ENCODE measurements around the gene CDK14. TPM values are rescaled to one million over a fixed set of nuclear protein-coding genes. Genes with fewer than 3 reads are reported as not detected.

CDK14 gene
- total RNA-seq, 2 donors from 2014 or later, result 10.8 to 14.6 TPM

DNA sequence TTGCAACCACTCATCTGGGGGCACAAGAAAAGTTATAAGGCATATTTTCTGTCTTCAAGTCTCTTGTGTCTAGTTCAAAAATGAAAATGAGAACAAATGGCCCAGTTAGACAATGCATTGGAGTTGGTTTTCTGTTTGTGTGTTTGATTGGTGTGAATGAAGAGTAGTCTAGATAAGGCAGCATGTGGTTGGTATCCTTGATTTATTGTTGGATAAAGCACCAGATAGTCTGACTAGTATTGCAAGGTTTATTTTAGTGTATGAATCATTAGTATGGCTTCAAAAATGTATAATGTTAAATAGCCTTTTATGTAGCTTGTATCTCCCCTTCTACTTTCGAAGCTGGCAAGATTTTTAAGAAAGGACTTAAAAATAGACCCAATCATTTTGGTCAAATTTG is 237.3 kb downstream of the CDK14 start:
- DNase-seq (ENCODE audit: low spot score), result no peak
- Histone ChIP-seq H3K27me3 (replicated peaks; ENCODE audit: insufficient read depth) (no peaks in the 10 kb centered on the region), H3K4me3 (no peak overlapping the region), H3K36me3 (no peaks in the 10 kb centered on the region), H3K9me3 (no peaks in the 10 kb centered on the region), H3K4me1 (ENCODE audit: control insufficient read depth in 1 of 2, low read depth in 2 of 2) (no peaks in the 10 kb centered on the region), H3K27ac (no peak overlapping the region)
- TF ChIP-seq, protein P1, sequence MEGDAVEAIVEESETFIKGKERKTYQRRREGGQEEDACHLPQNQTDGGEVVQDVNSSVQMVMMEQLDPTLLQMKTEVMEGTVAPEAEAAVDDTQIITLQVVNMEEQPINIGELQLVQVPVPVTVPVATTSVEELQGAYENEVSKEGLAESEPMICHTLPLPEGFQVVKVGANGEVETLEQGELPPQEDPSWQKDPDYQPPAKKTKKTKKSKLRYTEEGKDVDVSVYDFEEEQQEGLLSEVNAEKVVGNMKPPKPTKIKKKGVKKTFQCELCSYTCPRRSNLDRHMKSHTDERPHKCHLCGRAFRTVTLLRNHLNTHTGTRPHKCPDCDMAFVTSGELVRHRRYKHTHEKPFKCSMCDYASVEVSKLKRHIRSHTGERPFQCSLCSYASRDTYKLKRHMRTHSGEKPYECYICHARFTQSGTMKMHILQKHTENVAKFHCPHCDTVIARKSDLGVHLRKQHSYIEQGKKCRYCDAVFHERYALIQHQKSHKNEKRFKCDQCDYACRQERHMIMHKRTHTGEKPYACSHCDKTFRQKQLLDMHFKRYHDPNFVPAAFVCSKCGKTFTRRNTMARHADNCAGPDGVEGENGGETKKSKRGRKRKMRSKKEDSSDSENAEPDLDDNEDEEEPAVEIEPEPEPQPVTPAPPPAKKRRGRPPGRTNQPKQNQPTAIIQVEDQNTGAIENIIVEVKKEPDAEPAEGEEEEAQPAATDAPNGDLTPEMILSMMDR (IDR thresholded peaks at IDR 0.05), result no peak
- no peak for ATAC-seq (ENCODE audit: insufficient number of reproducible peaks, low FRiP score, low read depth)

DNA sequence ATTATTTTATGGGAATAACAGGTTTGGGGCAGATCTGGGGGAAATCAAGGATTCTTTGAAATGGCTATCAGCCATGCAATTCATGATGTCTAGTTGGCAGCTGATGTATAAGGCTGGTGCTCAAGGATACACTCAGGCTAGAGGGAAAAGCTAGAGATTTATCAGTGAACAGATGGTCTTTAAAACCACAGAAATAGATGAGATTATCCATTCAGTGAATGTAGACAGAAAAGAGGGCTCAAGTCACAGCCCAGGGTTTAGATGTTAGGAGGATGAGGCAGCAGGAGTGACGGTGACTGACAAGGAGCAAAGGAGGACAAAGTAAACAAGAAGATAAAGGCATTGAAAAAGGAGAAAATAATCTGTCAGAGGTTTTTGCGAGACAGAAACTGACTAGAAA is 238.7 kb downstream of the CDK14 start:
- no peaks in the 10 kb centered on the region for H3K36me3 ChIP-seq
- H3K4me3 ChIP-seq, result no peak overlapping the region
- ATAC-seq (ENCODE audit: insufficient number of reproducible peaks, low FRiP score, low read depth) (no peak), DNase-seq (ENCODE audit: low spot score) (no peak)
- no peaks in the 10 kb centered on the region for H3K27me3 ChIP-seq (replicated peaks; ENCODE audit: insufficient read depth)
- peaks cover 3% of the 10 kb centered on the region for H3K9me3 ChIP-seq
- H3K4me1 ChIP-seq (ENCODE audit: control insufficient read depth in 1 of 2, low read depth in 2 of 2), result no peaks in the 10 kb centered on the region
- TF ChIP-seq, protein P1 (IDR thresholded peaks at IDR 0.05), result no peak
- H3K27ac ChIP-seq, result no peak overlapping the region

DNA sequence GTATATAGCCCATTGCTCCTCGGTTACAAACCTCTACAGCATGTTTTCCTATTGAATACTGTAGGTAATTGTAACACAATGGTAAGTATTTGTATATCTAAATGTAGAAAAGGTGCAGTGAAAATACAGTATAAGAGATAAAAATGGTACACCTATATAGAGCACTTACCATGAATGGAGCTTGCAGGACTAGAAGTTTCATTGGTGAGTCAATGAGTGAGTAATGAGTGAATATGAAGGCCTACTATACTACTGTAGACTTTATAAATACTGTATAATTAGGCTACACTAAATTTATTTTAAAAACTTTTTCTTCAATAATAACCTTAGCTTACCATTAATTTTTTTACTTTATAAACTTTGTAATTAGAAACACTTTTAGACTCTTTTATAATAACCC is 239.7 kb downstream of the CDK14 start:
- Histone ChIP-seq H3K27ac (no peak overlapping the region), H3K36me3 (no peaks in the 10 kb centered on the region), H3K4me3 (no peak overlapping the region), H3K4me1 (ENCODE audit: control insufficient read depth in 1 of 2, low read depth in 2 of 2) (peaks cover 0 to 2% of the 10 kb centered on the region in 2 donors), H3K27me3 (replicated peaks; ENCODE audit: insufficient read depth) (no peaks in the 10 kb centered on the region), H3K9me3 (peaks cover 3% of the 10 kb centered on the region)
- TF ChIP-seq, protein P1 (IDR thresholded peaks at IDR 0.05), result no peak
- ATAC-seq (ENCODE audit: insufficient number of reproducible peaks, low FRiP score, low read depth), result no peak
- DNase-seq (ENCODE audit: low spot score), result no peak

DNA sequence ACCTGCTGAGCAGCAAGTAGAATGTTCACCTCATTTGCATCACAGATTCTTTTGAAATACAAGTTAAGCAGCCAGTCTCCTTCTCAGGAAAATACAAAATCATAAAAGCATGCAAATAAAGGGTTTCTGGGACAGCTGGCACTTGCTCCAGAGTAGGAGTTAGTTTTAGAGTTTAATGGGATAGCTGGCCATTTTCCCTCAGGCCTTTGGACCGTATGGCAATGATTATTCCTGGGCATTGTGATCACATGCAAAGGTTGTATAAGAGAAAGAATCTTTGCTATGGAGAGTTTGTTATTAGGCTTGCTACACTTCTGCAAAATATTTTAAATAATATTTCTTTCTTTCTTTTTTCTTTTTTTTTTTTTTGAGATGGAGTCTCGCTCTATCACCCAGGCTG is 240.8 kb downstream of the CDK14 start:
- no peak for DNase-seq (ENCODE audit: low spot score)
- Histone ChIP-seq H3K9me3 (peaks cover 3% of the 10 kb centered on the region), H3K27ac (no peak overlapping the region), H3K4me3 (no peak overlapping the region), H3K4me1 (ENCODE audit: control insufficient read depth in 1 of 2, low read depth in 2 of 2) (peaks cover 0 to 2% of the 10 kb centered on the region in 2 donors), H3K36me3 (no peaks in the 10 kb centered on the region), H3K27me3 (replicated peaks; ENCODE audit: insufficient read depth) (no peaks in the 10 kb centered on the region)
- no peak for ATAC-seq (ENCODE audit: insufficient number of reproducible peaks, low FRiP score, low read depth)
- TF ChIP-seq, protein P1 (IDR thresholded peaks at IDR 0.05), result no peak

DNA sequence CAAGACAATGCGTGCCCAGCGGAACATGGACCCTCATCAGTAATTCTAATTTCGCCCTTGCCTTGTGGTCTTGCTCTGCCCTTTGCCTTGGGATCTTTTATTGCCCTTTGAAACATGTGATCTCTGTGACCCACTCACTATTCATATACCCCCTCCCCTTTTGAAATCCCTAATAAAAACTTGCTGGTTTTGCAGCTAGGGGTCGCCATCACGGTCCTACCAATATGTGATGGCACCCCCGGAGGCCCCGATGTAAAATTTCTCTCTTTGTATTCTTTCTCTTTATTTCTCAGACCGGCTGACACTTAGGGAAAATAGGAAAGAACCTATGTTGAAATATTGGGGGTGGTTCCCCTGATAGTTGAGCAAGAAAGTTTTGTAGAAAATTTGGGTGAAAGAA is 242.7 kb downstream of the CDK14 start:
- no peak overlapping the region for H3K27ac ChIP-seq
- H3K4me3 ChIP-seq, result no peak overlapping the region
- H3K36me3 ChIP-seq, result no peaks in the 10 kb centered on the region
- TF ChIP-seq, protein P1 (IDR thresholded peaks at IDR 0.05), result no peak
- H3K9me3 ChIP-seq, result peaks cover 3% of the 10 kb centered on the region
- no peak for DNase-seq (ENCODE audit: low spot score)
- no peaks in the 10 kb centered on the region for H3K27me3 ChIP-seq (replicated peaks; ENCODE audit: insufficient read depth)
- no peak for ATAC-seq (ENCODE audit: insufficient number of reproducible peaks, low FRiP score, low read depth)
- H3K4me1 ChIP-seq (ENCODE audit: control insufficient read depth in 1 of 2, low read depth in 2 of 2), result peaks cover 0 to 6% of the 10 kb centered on the region in 2 donors

Measured in thoracic aorta (tissue), 2 donors.